ENCODE results near the gene MAT1A.

MAT1A gene

GRCh38 chr10:80277016-80277415, 12.4 kb downstream of the MAT1A start:
- no peak for DNase-seq (ENCODE audit: low spot score)
- no peak for TF ChIP-seq CTCF (IDR thresholded peaks at IDR 0.05; ENCODE audit: extremely low read depth, missing control alignments)

GRCh38 chr10:80276335-80276734, 13.1 kb downstream of the MAT1A start:
- DNase-seq (ENCODE audit: low spot score), result no peak
- no peak for TF ChIP-seq CTCF (IDR thresholded peaks at IDR 0.05; ENCODE audit: extremely low read depth, missing control alignments)

- no peak for DNase-seq (ENCODE audit: low spot score)
Observed at GRCh38 chr10:80275756-80276155, 13.7 kb downstream of the MAT1A start.

GRCh38 chr10:80275135-80275498, 14.3 kb downstream of the MAT1A start:
- no peak for DNase-seq (ENCODE audit: low spot score)
- TF ChIP-seq CTCF (IDR thresholded peaks at IDR 0.05; ENCODE audit: extremely low read depth, missing control alignments), result no peak

More at GRCh38 chr10:80275756-80276155, 13.7 kb downstream of the MAT1A start:
- TF ChIP-seq CTCF (IDR thresholded peaks at IDR 0.05; ENCODE audit: extremely low read depth, missing control alignments), result no peak

GRCh38 chr10:80274396-80275134, 14.9 kb downstream of the MAT1A start:
- no peak for DNase-seq (ENCODE audit: low spot score)
- no peak for TF ChIP-seq CTCF (IDR thresholded peaks at IDR 0.05; ENCODE audit: extremely low read depth, missing control alignments)

- TF ChIP-seq CTCF (IDR thresholded peaks at IDR 0.05; ENCODE audit: extremely low read depth, missing control alignments), result no peak
- DNase-seq (ENCODE audit: low spot score), result no peak
Observed at GRCh38 chr10:80273523-80274170, 15.8 kb downstream of the MAT1A start.

GRCh38 chr10:80272793-80273522, 16.5 kb downstream of the MAT1A start:
- DNase-seq (ENCODE audit: low spot score), result no peak

More at GRCh38 chr10:80272793-80273522, 16.5 kb downstream of the MAT1A start:
- TF ChIP-seq CTCF (IDR thresholded peaks at IDR 0.05; ENCODE audit: extremely low read depth, missing control alignments), result no peak
